ENCODE measurements around the gene MTCP1.

MTCP1 gene, protein sequence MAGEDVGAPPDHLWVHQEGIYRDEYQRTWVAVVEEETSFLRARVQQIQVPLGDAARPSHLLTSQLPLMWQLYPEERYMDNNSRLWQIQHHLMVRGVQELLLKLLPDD

DNA sequence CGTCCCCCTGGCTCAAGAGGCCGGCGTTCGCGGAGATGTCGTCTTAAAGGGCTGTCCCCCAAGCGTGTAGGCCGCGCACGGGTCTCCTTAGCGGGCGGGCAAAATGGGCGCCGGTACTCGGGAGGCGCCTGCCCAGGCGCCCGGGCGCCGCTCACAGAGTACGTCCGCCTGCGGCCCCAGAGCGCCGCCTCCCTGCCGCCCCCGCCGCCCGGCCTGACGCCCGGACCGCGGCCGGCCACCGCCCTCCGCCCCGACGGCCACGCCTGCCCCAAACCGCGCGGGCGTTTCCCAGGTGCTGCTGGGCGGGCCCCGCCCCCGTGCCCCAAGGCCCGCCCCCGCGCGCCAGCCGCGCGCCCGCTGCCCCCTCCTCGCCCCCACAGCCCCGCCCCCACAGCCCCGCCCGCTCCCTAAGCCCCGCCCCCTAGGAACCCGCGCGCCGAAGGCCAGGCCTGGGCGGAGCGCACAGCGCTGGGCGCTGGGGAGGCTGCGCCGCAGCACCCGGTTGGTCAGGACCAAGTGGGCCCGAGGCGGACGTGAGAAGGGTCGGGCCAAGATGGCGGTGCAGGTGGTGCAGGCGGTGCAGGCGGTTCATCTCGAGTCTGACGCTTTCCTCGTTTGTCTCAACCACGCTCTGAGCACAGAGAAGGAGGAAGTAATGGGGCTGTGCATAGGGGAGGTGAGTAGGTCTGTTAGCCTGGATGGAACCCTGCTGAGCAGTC, at the start of gene MTCP1, which contains the start of the genes BRCC3 and CMC4:
Gene MTCP1, minus strand, starts transcription at position 162 of the 719 bp plus-strand sequence. CDS start 5,126 bp downstream, outside the sequence.
Gene BRCC3, plus strand, starts transcription at position 534 of the 719 bp plus-strand sequence. Its CDS starts 20 bp downstream, at position 554.
Gene CMC4, minus strand, starts transcription at position 162 of the 719 bp plus-strand sequence. CDS start 7,113 bp downstream, outside the sequence.
- peak; percentile 61 for DNase-seq (ENCODE audit: low spot score)

DNA sequence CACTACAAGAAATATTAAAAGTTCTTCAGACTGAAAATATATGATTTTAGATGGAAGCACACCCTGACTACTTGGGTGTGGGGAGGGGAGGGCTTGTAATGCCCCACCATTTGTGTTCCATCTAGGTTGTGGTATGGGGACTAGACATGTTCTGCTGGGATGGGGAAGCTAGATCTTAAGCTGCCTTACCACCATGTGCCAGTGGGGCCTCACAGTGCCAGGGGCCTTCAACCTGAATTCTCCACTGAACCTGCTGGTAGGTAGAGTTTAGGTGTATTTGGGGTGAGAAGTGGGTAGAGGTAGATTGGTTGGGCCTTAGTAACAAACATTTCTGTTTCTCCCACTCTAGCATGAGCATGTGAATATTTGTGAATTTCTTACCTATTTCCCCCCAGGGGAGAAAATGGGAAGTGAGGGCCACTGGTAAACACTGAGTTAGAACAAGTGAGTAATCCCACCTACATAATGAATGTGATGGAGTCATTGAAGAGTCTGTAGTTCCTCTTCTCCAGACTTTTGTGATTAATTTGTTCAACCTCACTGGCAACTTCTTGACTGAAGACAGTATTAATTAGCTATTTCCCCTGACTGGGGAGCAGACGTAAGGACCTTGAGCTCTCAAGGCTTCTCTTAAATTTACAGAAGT, 44.4 kb upstream of the MTCP1 start:
- no peak for DNase-seq (ENCODE audit: low spot score)

DNA sequence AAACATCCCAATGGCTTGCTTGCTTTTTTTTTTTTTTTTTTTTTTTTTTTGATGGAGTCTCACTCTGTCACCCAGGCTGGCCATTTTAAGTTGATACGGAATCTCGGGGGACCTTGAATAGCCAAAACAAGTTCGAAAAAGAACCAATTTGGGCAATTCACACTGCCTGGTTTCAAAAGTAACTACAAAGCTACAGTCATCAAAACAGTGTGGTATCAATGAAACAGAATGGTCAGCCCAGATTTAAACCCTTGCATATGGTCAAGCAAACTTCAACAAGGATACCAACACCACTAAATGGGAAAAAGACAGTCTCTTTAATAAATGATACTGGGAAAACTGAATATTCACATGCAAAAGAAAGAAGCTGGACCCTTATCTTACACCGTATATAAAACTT, 42.2 kb upstream of the MTCP1 start:
- no peak for DNase-seq (ENCODE audit: low spot score)

DNA sequence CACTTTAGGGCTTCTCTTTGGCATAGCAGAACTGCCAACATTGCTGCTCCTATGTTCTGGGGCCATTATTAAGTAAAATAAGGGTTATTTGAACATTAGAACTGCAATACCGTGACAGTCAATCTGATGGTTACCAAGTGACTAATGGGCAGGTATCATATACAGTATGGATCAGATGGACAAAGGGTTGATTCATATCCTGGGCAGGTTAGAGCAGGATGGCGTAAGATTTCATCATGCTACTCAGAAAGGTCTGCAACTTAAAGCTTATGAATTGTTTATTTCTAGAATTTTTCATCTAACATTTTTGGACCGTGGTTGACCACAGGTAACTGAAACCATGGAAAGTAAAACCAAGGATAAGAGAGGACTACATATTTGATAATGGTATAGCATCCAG, 41.2 kb upstream of the MTCP1 start:
- DNase-seq (ENCODE audit: low spot score), result no peak

DNA sequence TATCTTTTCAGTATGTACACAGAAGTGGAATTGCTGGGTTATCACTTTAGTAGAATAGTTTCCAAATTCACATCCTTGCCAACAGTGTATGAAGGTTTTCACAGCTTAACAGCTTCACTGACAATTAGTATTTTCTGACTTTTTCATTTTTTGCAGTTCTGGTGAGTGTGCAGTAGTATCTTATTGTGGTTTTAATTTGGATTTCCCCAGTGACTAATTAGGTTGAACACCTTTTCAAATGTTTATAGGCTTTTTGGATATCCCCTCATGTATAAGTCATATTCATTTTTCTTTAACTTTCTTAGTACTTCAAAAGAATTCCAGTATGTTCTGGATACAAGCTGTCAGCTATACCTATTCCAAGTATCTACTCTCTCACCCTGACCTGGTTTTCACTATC, 37.5 kb upstream of the MTCP1 start:
- DNase-seq (ENCODE audit: low spot score), result no peak

DNA sequence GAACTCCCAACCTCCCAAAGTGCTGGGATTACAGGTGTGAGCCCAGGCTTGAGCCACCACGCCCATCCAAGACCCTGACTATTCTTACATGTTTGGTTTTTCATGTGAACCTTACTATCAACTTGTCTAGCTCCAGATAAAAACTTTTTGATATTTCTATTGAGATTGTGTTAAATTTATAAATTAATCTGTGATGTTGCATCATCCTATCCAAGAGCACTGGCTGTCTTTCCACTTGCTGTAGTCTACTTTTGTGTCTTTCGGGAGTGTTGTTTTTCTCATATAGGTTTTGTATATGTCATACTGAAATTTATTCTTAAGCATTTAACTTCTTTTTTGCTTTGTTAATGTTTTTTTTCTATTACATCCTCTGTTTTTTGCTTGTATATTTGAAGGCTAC, 35.0 kb upstream of the MTCP1 start:
- no peak for DNase-seq (ENCODE audit: low spot score)

DNA sequence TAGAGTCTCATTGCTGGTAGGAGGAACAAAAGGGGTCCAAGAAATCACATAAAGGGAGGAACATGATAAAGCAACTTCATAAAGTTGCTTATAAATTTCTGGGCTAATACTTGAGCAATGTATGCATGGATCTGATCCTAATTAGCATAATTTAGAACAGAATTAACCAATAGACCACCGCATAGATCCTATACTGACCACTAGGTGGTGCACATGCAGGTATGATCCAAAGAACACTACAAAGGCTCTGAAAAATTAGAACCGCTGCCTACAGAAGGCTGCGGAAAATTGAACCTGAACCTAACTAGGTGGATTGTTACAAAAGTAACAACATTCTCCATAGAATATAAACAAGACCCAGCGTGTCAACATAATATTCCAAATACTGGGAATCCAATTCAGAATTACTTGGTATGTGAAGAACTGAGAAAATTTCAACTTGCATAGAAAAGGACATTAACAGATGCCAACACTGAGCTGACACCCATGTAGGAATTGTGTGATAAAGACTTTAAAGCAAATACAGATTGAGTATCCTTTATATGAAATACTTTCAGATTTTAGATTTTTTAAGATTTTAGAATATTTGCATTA, 23.6 kb upstream of the MTCP1 start:
- DNase-seq (ENCODE audit: low spot score), result peak; percentile 5

DNA sequence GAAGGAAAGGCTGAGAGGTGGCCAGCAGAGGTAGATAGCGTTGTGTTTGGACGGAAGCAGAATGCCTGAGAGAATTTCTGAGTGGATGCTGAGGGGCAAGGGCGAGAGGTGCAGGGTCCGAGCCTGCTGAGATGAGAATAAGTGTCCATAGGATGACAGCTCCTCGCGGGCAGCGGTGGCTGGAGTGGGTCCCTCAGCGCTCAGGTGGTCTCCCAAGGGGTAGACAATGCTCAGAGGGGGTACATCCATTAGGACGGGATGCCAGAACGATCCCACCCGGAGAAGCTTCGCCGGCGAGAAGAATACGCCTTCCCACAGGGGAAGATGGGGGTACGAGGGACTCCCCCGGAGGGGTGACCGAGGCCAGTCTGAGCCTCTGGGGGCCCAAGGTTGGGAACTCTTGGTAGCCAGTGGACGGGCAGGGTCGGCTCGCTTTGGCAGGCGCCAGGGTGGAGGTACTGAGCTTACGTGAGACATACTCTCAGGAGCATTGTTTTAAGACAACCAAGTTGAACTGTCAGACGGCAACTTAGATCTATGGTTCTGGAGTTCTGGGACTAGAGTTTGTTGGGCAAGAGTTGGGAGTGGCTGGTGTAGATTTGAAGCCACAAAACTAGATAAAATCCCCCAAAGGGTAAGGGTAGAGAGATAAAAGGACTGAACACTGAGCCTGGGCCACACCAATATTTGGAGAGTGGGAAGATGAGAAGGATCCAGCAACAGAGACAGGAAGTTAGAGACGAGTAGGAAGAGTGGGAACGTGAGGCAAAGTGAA, 16.2 kb upstream of the MTCP1 start:
- DNase-seq (ENCODE audit: low spot score), result no peak

DNA sequence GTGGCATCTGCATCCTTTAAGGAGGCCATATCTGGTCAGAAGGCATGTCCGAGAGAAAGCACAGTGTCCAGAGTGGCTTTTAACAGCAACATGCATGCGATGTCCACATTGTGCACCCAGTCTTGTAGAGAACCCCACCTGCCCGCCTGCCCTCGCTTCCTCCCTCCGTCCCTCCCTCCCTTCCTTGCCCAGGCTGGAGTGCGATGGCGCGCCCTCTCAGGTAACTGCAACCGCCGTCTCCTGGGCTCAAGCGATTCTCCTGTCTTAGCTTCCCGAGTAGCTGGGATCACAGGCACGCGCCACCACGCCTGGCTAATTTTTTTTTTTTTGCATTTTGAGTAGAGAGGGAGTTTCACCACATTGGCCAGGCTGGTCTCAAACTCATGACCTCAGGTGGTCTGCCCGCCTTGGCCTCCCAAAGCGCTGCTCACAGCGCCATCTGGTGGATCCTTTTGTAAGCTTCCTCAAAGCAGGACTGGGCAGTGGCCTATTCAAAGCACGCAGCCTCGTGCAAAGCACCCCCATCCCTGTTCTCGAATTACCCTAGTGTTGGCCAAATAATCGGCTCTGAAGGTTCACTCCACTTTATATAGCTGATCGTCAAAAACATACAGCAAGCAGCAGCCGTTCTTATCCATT, 15.4 kb upstream of the MTCP1 start:
- DNase-seq (ENCODE audit: low spot score), result peak; percentile 8

DNA sequence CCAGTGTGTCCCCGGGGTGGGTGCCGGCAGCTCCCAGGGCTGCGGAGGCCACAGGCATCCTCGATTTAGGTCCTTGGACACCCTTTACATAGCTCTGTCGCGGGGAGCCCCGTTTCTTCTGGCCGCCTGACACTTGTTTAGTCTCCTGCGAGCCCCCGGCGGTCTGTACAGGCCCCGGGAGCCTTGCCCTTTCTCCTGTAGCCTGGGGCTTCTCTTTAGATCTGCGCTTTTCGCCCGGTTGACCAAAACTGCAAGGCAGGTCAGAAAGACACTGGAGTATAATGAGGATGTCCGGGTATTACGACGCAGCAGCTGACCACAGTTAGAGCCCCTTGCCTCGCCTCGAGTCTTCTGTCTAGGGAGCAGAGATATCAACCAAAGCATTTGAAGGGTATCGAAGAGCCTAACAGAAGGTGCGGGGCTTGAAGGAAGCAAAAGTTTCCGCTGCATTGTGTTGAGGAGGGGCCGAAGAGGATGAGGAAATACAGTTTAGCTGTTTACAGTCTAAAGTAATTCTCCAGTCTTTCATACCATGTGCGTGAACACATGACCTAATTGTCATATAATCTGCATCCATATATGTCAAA, 851 bp upstream of the MTCP1 start:
- no peak for DNase-seq (ENCODE audit: low spot score)

DNA sequence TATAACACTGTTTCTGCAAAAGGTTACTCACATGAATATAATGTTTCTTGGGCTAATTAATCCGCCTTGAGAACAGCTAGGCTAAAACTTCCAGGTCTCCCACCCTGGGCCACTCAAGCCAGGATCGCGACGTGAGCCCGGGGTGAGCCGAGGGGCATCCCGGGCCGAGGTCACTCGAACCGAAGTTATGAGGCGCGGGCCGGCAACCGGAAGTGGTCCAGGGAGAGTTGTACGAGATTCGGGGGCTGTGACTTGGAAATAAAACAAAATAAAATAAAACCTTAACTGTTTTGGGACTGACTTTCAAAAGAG, 317 bp downstream of the MTCP1 start:
- no peak for DNase-seq (ENCODE audit: low spot score)

DNA sequence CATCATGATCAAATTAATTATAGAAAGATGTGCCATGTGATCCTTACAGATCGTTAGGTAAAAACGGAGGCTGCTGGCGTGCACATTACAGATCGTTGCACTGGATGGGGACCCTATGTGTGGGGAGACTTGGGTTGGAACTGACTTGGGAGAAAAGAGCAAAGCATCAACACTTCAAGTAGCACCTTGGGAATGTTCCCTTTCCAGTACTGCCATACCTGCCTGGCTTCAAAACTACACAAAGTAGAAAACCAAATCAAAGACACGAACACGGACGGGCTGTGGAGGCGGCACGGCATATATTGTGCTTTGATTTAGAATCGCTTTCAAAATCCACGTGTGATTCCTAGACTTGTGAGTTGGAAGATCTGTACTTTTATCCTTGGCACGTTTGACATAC, 898 bp downstream of the MTCP1 start:
- DNase-seq (ENCODE audit: low spot score), result no peak

DNA sequence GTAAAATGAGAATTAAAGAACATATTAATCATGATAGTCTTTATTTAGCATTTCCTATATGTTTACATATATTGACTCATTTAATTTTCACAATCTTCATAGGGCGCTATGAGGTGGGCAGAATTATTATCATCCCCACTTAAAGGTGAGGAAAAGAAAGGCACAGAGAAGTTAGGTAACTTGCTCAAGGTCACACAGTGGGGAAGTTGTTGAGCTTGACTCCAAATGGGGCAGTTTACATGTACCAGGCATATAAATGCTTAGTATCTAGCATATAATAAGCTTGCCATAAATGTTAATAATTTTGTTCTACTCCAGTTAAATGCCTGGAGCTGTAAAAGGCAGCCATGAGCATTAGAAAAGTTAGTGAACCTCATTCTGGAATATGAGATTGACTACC, 1.5 kb downstream of the MTCP1 start:
- DNase-seq (ENCODE audit: low spot score), result no peak

DNA sequence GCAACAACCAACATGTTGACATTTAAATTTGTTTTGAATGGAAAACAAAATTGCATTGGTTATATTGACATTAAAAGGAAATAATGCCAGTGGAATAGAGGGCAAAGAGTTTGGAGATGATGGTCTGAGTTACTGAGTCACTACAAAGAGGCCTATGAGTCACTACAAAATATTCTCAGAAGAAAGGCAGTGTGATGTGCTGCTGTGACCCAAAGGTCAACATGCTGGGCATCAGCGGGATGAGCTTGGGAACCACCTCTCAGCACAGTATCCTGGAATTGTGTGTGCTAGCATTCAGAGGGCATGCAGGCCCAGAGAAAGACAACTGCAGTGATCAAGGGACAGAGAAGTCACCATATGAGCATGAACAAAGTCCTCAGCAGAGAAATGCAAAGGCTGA, 2.8 kb downstream of the MTCP1 start:
- no peak for DNase-seq (ENCODE audit: low spot score)

DNA sequence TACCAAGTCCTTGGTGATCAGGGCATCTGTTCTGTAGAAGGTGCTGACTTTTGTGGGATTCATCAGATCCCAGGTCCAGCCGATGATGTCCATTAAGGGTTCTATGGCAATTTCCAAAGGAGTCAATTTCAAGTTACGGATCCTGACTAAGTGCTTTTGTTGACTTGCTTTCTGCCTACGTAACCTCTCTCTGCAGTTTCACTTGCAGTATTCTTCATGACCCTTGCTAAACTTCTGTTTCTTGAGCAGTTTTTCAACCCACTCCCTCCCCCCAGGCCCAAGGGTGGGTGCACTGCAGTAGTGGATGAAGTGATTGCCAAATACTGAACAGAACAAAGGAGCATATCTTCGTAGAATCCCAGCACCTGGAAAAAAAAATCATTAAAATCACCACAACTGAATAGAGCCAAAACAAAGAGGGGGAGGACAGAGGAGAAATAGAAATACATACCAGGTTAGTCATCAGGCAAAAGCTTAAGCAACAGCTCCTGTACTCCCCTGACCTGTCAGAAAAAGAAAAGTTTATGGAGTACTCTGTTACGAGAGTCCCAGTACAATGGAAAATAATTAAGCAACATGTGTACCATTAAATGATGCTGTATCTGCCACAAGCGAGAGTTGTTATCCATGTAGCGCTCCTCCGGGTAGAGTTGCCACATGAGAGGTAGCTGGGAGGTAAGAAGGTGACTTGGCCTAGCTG, 5.8 kb downstream of the MTCP1 start:
- no peak for DNase-seq (ENCODE audit: low spot score)

DNA sequence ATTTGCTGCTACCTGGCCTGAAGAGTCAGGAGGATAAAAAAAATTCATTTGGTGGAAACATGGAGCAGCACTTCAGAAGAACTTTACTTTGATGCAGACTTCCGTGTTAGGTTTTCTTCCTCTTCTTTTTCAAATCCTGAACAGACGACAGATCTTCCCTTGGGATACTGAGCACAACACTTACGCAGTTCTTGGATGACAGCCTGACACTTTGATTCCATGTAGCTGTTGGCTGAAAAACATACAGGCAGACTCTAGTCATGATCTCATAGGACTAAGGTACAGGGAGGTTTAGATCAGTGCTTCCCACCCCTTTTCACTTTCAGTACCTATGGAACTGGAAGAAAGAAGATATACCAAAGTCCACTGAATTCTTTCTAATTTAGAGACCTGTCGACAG, 9.2 kb downstream of the MTCP1 start:
- DNase-seq (ENCODE audit: low spot score), result no peak

DNA sequence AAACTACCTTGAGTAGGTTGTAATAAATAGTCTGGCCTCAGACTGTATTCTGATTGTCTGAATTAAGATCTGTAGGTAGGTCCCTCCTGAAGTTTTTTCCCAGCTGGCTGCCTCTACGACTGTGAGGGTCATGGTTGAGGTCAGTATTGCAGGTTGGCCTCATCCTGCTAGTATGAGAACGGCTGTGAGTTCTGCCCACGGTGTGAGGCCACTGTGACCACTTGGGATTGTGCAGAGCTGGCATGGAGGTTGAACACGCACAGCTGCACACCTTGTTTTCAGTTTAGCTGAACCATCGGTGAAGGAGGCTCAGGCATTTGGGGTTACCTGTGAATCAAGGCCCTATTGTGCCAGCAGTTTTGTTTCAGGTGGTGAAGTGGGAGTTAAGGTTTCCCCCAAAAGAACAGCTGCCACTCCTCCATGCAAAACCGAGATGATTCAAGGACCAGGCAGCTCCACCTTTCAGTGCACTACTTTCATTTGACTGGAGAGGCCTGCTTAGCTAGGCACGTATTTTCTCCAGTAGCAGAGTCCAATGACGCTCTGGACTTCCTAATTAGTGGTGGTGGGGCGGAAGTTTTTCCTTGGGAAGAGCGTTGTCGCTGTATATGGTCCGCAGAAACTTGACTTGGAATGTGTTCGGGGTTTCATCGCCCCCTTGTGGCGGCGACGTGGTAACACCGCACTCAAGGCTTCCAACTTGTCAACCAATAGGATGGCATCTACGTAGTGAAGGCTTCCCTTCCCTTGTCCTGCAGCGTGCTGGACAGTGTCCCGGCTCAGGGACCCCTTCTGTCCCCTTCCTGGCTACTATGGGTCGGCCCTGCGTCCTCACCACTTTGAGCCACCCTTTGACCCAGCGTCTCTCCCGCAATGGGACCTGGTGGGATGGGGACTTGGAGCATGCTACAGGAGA, 13.8 kb downstream of the MTCP1 start:
- DNase-seq (ENCODE audit: low spot score), result no peak

DNA sequence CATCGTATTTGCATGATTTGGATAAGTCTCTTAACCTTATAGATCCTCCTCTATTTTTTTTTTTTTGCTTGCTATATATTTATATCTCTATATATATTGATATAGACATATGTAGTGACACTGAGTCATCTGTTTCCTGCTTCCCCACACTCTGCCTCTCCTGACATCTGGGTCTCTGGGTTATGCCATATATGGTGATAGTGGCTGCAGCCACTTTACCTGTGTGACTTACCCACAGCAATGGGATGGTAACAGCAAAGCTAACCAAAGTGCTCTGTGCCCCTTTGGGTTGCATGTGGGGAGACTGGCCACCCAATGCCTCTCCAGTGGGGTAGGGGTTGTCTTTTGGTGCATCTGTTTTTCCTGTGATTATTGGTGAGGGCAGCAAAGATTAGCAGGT, 14.5 kb downstream of the MTCP1 start:
- no peak for DNase-seq (ENCODE audit: low spot score)

DNA sequence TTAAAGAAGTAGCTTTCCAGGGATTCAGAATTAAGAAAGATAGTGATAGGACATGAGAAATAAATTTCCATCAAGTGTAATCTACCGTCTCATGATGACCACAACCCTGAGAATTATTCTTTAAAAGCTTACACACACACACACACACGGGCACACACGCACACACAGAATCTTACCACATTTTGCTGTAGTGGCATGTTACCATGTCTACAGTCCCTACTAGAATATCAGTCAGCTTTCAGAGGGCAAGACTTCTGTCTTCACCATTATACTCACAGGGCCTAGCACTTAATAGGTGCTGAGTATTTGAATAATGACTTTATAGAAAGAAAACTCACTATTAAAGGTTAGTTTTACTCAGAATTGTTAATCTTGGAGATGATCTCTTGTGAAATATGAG, 15.4 kb downstream of the MTCP1 start:
- DNase-seq (ENCODE audit: low spot score), result no peak

DNA sequence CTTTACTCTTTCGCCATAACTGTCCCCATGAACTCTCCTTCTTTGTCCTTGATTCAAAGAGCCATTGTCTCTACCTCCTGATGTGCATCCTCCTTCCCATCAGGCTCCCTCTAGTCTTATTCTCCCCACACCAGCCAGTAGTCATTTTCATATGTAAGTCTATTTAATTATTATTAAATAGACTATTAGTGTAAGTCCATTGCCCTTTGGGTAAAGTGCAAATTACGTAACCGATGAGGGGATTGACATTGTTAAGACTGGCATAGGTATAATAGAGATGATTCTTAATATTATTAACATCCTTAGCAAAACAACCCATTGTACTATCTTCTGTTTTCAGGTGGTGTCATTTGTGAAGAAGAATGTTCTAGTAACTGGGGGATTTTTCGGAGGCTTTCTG, 16.7 kb downstream of the MTCP1 start:
- DNase-seq (ENCODE audit: low spot score), result no peak
